PC-9 (cell line): ENCODE data around the gene USF1. TPM values are rescaled to one million over a fixed set of nuclear protein-coding genes. Genes with fewer than 3 reads are reported as not detected.
A peak's percentile ranks its signal among the peaks of the same experiment; 100 is the strongest.

ENCODE experiments used
- BruUV-seq: library from RNA; stranded (reverse); fragments of 400-500 nt; replicated peaks from 2 replicates; lab custom pipeline; 2021; lab: Mats Ljungman, UMichigan
- CTCF ChIA-PET: fragments of 300-600 bp; sonication (Branson Sonifier 250); formaldehyde crosslinking; loops from one replicate; lab custom pipeline; 2022; ENCODE audit warnings: antibody characterized with exemption; lab: Charles Lee
- POLR2A ChIA-PET: fragments of 300-600 bp; sonication (Branson Sonifier 250); formaldehyde crosslinking; loops from one replicate; lab custom pipeline; 2022; ENCODE audit warnings: antibody characterized with exemption; ENCODE audit not compliant: unreplicated experiment; lab: Charles Lee
- DNase-seq, 2 experiments: peaks; one replicate each; pipeline versions ENCODE4 v3.0.0 to v3.0.0-alpha.2; 2015 to 2022; ENCODE audit warnings: mixed read lengths in 1 of 2
- H2AFZ ChIP-seq: fragments of 200-600 bp; sonication (generic); 2 replicates; pipeline ENCODE4 v1.8.1; 2017; ENCODE audit warnings: antibody characterized with exemption
- H3F3A ChIP-seq: fragments of 200-600 bp; sonication (generic); 2 replicates; pipeline ENCODE4 v1.8.1; 2017; ENCODE audit warnings: antibody characterized with exemption, mild to moderate bottlenecking, low read depth; ENCODE audit not compliant: insufficient read depth
- H3K27ac ChIP-seq: fragments of 200-600 bp; sonication (generic); 2 replicates; pipeline ENCODE4 v1.6.1; 2016; ENCODE audit warnings: mixed run types
- H3K27me3 ChIP-seq: fragments of 200-600 bp; sonication (generic); 2 replicates; pipeline ENCODE4 v1.6.1; 2016; ENCODE audit warnings: low read depth, mixed run types; ENCODE audit not compliant: insufficient read depth
- H3K36me3 ChIP-seq: fragments of 200-600 bp; sonication (generic); 2 replicates; pipeline ENCODE4 v1.6.1; 2016; ENCODE audit warnings: low read depth, mixed run types
- H3K4me1 ChIP-seq: fragments of 200-600 bp; sonication (generic); replicated peaks from 2 replicates; pipeline ENCODE4 v1.6.1; 2016; ENCODE audit warnings: mixed run types; ENCODE audit not compliant: insufficient read depth
- H3K4me2 ChIP-seq: fragments of 200-600 bp; sonication (generic); 2 replicates; pipeline ENCODE4 v1.6.1; 2017; ENCODE audit warnings: mixed run types
- H3K4me3 ChIP-seq: fragments of 200-600 bp; sonication (generic); 2 replicates; pipeline ENCODE4 v1.6.1; 2016; ENCODE audit warnings: mixed run types
- H3K79me2 ChIP-seq: fragments of 200-600 bp; sonication (generic); 2 replicates; pipeline ENCODE4 v1.6.1; 2017; ENCODE audit warnings: low read depth, mixed run types
- H3K9me2 ChIP-seq: fragments of 200-600 bp; sonication (generic); 2 replicates; pipeline ENCODE4 v1.8.1; 2017; ENCODE audit warnings: mild to moderate bottlenecking; ENCODE audit not compliant: insufficient read depth
- H3K9me3 ChIP-seq: fragments of 200-600 bp; sonication (generic); 2 replicates; pipeline ENCODE4 v1.8.1; 2016; ENCODE audit warnings: low read depth; ENCODE audit not compliant: insufficient read depth
- H4K20me1 ChIP-seq: fragments of 200-600 bp; sonication (generic); 2 replicates; pipeline ENCODE4 v1.8.1; 2017; ENCODE audit not compliant: insufficient read depth
- CTCF ChIP-seq: fragments of 200-600 bp; sonication (generic); conservative IDR thresholded peaks from 2 replicates; pipeline ENCODE4 v1.6.1; 2017; ENCODE audit warnings: mixed run types, antibody characterized with exemption, mild to moderate bottlenecking, moderate library complexity
- EZH2 ChIP-seq: fragments of 200-600 bp; sonication (generic); IDR thresholded peaks from 2 replicates; pipeline ENCODE4 v1.8.0; 2017; ENCODE audit warnings: antibody characterized with exemption, low read depth
- intact Hi-C: fragments of 100-400 bp; cut with micrococcal nuclease; formaldehyde crosslinking; loops from one replicate; pipeline ENCODE4 v1.10.0; 2022; ENCODE audit not compliant: unreplicated experiment
- total RNA-seq: library from RNA; stranded (reverse); gene quantifications from 2 replicates; pipeline ENCODE4 v1.2.3, GENCODE V29; 2021

USF1 gene
- total RNA-seq, 1 experiment from 2014 or later: 43.2 TPM

DNA sequence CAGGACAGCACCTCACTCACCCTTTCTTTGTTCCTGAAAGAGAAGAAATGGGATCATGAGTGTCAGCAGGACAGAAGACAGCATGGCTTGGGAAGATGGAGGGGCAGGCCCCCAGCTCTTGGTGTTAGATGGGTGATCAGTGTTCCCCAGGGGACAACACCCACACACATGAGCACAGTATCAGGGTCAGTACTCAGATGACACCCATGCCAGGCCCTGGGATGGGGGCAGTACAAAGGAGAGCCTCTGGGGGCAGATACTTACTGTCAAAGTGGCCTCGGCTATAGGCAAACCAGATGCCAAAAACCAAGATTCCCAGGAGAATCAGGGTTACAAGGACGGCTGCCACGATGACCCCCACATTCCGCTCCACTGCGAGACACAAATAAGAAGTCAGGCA is 46.4 kb downstream of the USF1 start:
- Histone ChIP-seq H3K27ac (no peak overlapping the region), H3K36me3 (peaks cover 40% of the 10 kb centered on the region), H3K27me3 (no peaks in the 10 kb centered on the region), H4K20me1 (0 out of 2 replicates have a peak, but pooled peaks cover 4% of the 10 kb centered on the region), H3K9me3 (no peaks in the 10 kb centered on the region), H3K9me2 (no peaks in the 10 kb centered on the region), H3K4me2 (no peak overlapping the region), H3K4me3 (no peak overlapping the region), H3K4me1 (peaks cover 33% of the 10 kb centered on the region), H3F3A (peaks cover 33% of the 10 kb centered on the region), H3K79me2 (peaks cover 19% of the 10 kb centered on the region), H2AFZ (no peak overlapping the region)
- no TSS peak for BruUV-seq
- no peak for TF ChIP-seq EZH2
- TF ChIP-seq CTCF: no peak
- intact Hi-C loops: loop anchor here (10.0 kb wide), 1 partner anchor 135 kb away; the partner anchor contains the start of gene DEDD
- ChIA-PET CTCF (no interaction called here), POLR2A (no interaction called here)
- no peak for DNase-seq

DNA sequence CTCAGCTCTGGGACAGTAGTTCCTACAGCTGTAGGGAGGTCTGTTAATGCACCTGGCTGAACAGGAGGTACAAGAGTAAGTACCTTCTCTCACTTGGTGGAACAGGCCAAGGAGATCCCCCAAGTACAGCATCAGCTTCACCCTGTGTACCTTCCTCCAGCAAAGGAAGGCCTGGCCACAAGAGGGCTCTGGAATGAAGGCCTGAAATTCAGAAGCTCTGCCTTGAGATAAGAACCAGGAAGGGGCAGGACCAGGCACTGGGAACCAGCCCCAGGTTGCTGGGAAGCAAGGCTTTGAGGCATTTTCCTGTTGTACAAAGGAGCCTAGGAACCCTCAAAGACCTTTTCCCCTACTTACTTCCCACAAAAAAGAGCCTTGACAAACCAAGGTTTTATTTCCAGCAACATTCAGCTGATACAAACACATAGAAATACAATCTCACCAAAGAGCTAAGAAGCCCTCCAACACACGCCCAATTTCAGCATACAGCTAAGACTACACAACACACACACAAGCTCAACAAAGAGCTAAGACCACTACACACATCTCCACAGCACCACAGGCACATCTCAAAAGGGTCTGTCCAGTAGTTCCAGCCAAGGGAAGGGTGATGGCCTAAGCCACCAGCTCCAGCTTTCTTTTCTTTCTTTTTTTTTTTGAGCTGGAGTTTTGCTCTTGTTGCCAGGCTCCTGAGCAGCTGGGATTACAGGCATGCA is 48.3 kb downstream of the USF1 start:
- BruUV-seq: no TSS peak
- Histone ChIP-seq H3K4me1 (peaks cover 37% of the 10 kb centered on the region), H3F3A (peaks cover 42% of the 10 kb centered on the region), H3K27ac (peak overlapping the region; percentile 73), H3K4me3 (no peak overlapping the region), H3K27me3 (no peaks in the 10 kb centered on the region), H3K4me2 (no peak overlapping the region), H3K36me3 (peaks cover 39% of the 10 kb centered on the region), H4K20me1 (0 out of 2 replicates have a peak, but pooled peaks cover 4% of the 10 kb centered on the region), H3K79me2 (peaks cover 7% of the 10 kb centered on the region; the same call in 1 of the 2 replicates), H2AFZ (no peak overlapping the region), H3K9me2 (no peaks in the 10 kb centered on the region), H3K9me3 (no peaks in the 10 kb centered on the region)
- DNase-seq: peak; percentile 54 to 57
- ChIA-PET CTCF (interaction anchor here (0.6 to 1.7 kb wide), 6 partner anchors 24 to 410 kb away, joined by 3 to 13 read pairs (median 4); partner anchors contain the start of genes KLHDC9 and USF1), POLR2A (interaction anchor here (0.6 kb wide), 1 partner anchor 138 kb away, joined by 5 read pairs; no protein-coding TSS in a partner anchor)
- intact Hi-C loops: loop anchor here (1.0 to 10.0 kb wide), 4 partner anchors 23 to 137 kb away; partner anchors contain the start of genes DEDD, F11R, KLHDC9 and USF1
- TF ChIP-seq EZH2 (no peak), CTCF (peak; percentile 69)

DNA sequence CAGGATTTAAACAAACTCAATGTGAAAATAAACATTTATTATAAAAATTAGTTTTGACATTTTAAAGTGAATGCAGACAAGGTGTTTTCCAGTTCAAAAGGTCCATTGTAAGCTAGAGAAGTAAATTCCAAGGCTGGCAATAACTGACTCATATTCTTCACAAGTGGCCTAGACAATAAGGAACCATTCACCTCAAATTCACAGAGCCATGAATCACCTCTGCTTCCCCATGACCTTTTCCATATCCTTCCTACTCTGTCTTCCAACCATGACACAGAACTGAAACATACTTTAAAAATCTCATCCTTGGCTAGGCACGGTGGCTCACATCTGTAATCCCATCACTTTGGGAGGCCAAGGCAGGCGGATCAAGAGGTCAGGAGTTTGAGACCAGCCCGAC is 49.6 kb downstream of the USF1 start:
- peak overlapping the region; percentile 73 for H3K27ac ChIP-seq
- H3K4me1 ChIP-seq: peaks cover 44% of the 10 kb centered on the region
- intact Hi-C loops: loop anchor here (2.0 to 10.0 kb wide), 3 partner anchors 25 to 139 kb away; partner anchors contain the start of genes DEDD, F11R and USF1
- peaks cover 7% of the 10 kb centered on the region; the same call in 1 of the 2 replicates for H3K79me2 ChIP-seq
- ChIA-PET CTCF (interaction anchor here (0.6 kb wide), 1 partner anchor 30 kb away, joined by 7 read pairs; no protein-coding TSS in a partner anchor), POLR2A (no interaction called here)
- peak overlapping the region; percentile 35 for H3K4me2 ChIP-seq
- no peak overlapping the region for H2AFZ ChIP-seq
- no peak for TF ChIP-seq EZH2
- TF ChIP-seq CTCF: no peak
- peak; percentile 22 to 91 for DNase-seq
- H3K9me2 ChIP-seq: no peaks in the 10 kb centered on the region
- H3F3A ChIP-seq: peaks cover 52% of the 10 kb centered on the region
- BruUV-seq: TSS peak; percentile 9
- H3K36me3 ChIP-seq: peaks cover 27% of the 10 kb centered on the region
- H3K9me3 ChIP-seq: no peaks in the 10 kb centered on the region
- H3K27me3 ChIP-seq: no peaks in the 10 kb centered on the region
- H3K4me3 ChIP-seq: no peak overlapping the region
- H4K20me1 ChIP-seq: no peaks in the 10 kb centered on the region
